Upper lobe of right lung (tissue), 1 donor: ENCODE data around the gene GNGT2. TPM values are rescaled to one million over a fixed set of nuclear protein-coding genes. Genes with fewer than 3 reads are reported as not detected.
A peak's percentile ranks its signal among the peaks of the same experiment; 100 is the strongest.

Experiments
- ATAC-seq: fragments of 200-7000 bp; cut with Tn5 transposase; one replicate; pipeline ENCODE4 v1.9.1; 2020; ENCODE audit warnings: mild to moderate bottlenecking, moderate library complexity
- DNase-seq: peaks from one replicate; pipeline ENCODE4 v3.0.0-alpha.2; 2020
- H3K27ac ChIP-seq: fragments of 200-600 bp; one replicate; pipeline ENCODE4 v1.8.0; 2022
- H3K27me3 ChIP-seq: fragments of 200-600 bp; one replicate; pipeline ENCODE4 v1.8.0; 2022; ENCODE audit warnings: mild to moderate bottlenecking
- H3K36me3 ChIP-seq: fragments of 200-600 bp; one replicate; pipeline ENCODE4 v1.8.0; 2022
- H3K4me1 ChIP-seq: fragments of 200-600 bp; one replicate; pipeline ENCODE4 v1.8.0; 2022
- H3K4me3 ChIP-seq: fragments of 200-600 bp; one replicate; pipeline ENCODE4 v1.8.0; 2022; ENCODE audit warnings: mild to moderate bottlenecking
- H3K9me3 ChIP-seq: fragments of 200-600 bp; one replicate; pipeline ENCODE4 v1.8.0; 2022
- CTCF ChIP-seq: fragments of 200-600 bp; IDR thresholded peaks from one replicate; pipeline ENCODE4 v1.8.0; 2022; ENCODE audit warnings: antibody characterized with exemption
- intact Hi-C: fragments of 100-400 bp; cut with DNase I; formaldehyde crosslinking; loops from one replicate; pipeline ENCODE4 v1.11.0; 2022
- total RNA-seq: library from RNA; stranded (reverse); fragmentation: NEBNext Ultra II Directional; extraction: Animal tissue kit (Norgen Biotek cat#: 25700); gene quantifications from one replicate; pipeline ENCODE4 v1.2.1, GENCODE V29; 2021
- donor health status: DM: no; HTN: yes; CAD: no; lungs with severe emphysema.

Gene GNGT2
- total RNA-seq, 1 donor from 2014 or later: 8.5 TPM

GRCh38 chr17:49216953-49217650 is 6.7 kb upstream of the GNGT2 start:
- no peak for TF ChIP-seq CTCF
- H3K27me3 ChIP-seq: no peaks in the 10 kb centered on the region
- intact Hi-C loops: no loop called here
- ATAC-seq (peak; percentile 83), DNase-seq (peak; percentile 82)
- H3K9me3 ChIP-seq: no peaks in the 10 kb centered on the region
- H3K4me1 ChIP-seq: peaks cover 54% of the 10 kb centered on the region
- peak overlapping the region; percentile 8 for H3K4me3 ChIP-seq
- H3K36me3 ChIP-seq: no peaks in the 10 kb centered on the region
- peak overlapping the region; percentile 63 for H3K27ac ChIP-seq

- no peaks in the 10 kb centered on the region for H3K36me3 ChIP-seq
- H3K9me3 ChIP-seq: no peaks in the 10 kb centered on the region
- H3K4me3 ChIP-seq: no peak overlapping the region
- peak; percentile 69 for DNase-seq
- H3K4me1 ChIP-seq: peaks cover 54% of the 10 kb centered on the region
- intact Hi-C loops: no loop called here
- no peaks in the 10 kb centered on the region for H3K27me3 ChIP-seq
- peak overlapping the region; percentile 63 for H3K27ac ChIP-seq
- no peak for TF ChIP-seq CTCF
- ATAC-seq: no peak
Observed at GRCh38 chr17:49216482-49216881, 6.1 kb upstream of the GNGT2 start.

GRCh38 chr17:49214676-49215360 is 4.4 kb upstream of the GNGT2 start:
- ATAC-seq (no peak), DNase-seq (peak; percentile 70)
- Histone ChIP-seq H3K4me1 (peaks cover 57% of the 10 kb centered on the region), H3K9me3 (no peaks in the 10 kb centered on the region), H3K4me3 (peak overlapping the region; percentile 10), H3K27me3 (no peaks in the 10 kb centered on the region), H3K36me3 (no peaks in the 10 kb centered on the region), H3K27ac (peak overlapping the region; percentile 42)
- no peak for TF ChIP-seq CTCF
- intact Hi-C loops: no loop called here

- no peaks in the 10 kb centered on the region for H3K36me3 ChIP-seq
- H3K27me3 ChIP-seq: peaks cover 5% of the 10 kb centered on the region
- peak overlapping the region; percentile 58 for H3K4me3 ChIP-seq
- DNase-seq (no peak), ATAC-seq (no peak)
- H3K4me1 ChIP-seq: peaks cover 58% of the 10 kb centered on the region
- no peak for TF ChIP-seq CTCF
- H3K9me3 ChIP-seq: no peaks in the 10 kb centered on the region
- intact Hi-C loops: no loop called here
- peak overlapping the region; percentile 42 for H3K27ac ChIP-seq
Observed at GRCh38 chr17:49213847-49214246, 3.5 kb upstream of the GNGT2 start.

- intact Hi-C loops: no loop called here
- H3K4me3 ChIP-seq: peak overlapping the region; percentile 58
- no peaks in the 10 kb centered on the region for H3K36me3 ChIP-seq
- H3K4me1 ChIP-seq: peaks cover 55% of the 10 kb centered on the region
- no peak for DNase-seq
- peak overlapping the region; percentile 42 for H3K27ac ChIP-seq
- ATAC-seq: no peak
- H3K27me3 ChIP-seq: peaks cover 5% of the 10 kb centered on the region
- no peak for TF ChIP-seq CTCF
- H3K9me3 ChIP-seq: no peaks in the 10 kb centered on the region
Observed at GRCh38 chr17:49213399-49213798, 3.0 kb upstream of the GNGT2 start.
